CD14-positive monocyte (primary cell): ENCODE data around the gene EZH1. TPM values are rescaled to one million over a fixed set of nuclear protein-coding genes. Genes with fewer than 3 reads are reported as not detected.
A peak's percentile ranks its signal among the peaks of the same experiment; 100 is the strongest.

Experiments
- DNase-seq, 3 donors: peaks; one replicate each; pipeline ENCODE4 v3.0.0-alpha.2; 2011 to 2022
- H2AFZ ChIP-seq: 2 replicates; pipeline ENCODE4 v1.6.0; 2012; ENCODE audit warnings: mild to moderate bottlenecking, low read depth, low read length, inconsistent platforms; ENCODE audit not compliant: insufficient read depth, poor library complexity, severe bottlenecking
- H3K27ac ChIP-seq, 2 donors: 1 replicate in 1 of 2; 2 replicates in 1 of 2; pipeline ENCODE4 v1.5.1; 2012 to 2013; ENCODE audit warnings: low read length in 2 of 2, control low read depth in 1 of 2, inconsistent platforms in 1 of 2, low read depth in 1 of 2, mild to moderate bottlenecking in 1 of 2
- H3K27me3 ChIP-seq, 2 donors: one replicate each; pipeline versions ENCODE4 v1.6.0 to v1.6.1; 2011 to 2013; ENCODE audit warnings: low read length in 2 of 2; ENCODE audit not compliant: control insufficient read depth in 2 of 2, insufficient read depth in 2 of 2
- H3K36me3 ChIP-seq, 2 donors: replicated peaks in 1 of 2; 1 replicate in 1 of 2; 2 replicates in 1 of 2; pipeline versions ENCODE4 v1.5.1 to v1.6.1; 2012 to 2013; ENCODE audit warnings: low read length in 2 of 2, control low read depth in 1 of 2, inconsistent platforms in 1 of 2, mild to moderate bottlenecking in 1 of 2; ENCODE audit not compliant: insufficient read depth in 2 of 2, control insufficient read depth in 1 of 2
- H3K4me1 ChIP-seq, 2 donors: 1 replicate in 1 of 2; 2 replicates in 1 of 2; pipeline versions ENCODE4 v1.5.1 to v1.6.1; 2012 to 2013; ENCODE audit warnings: low read length in 2 of 2, control low read depth in 1 of 2, inconsistent platforms in 1 of 2, mild to moderate bottlenecking in 1 of 2, moderate library complexity in 1 of 2; ENCODE audit not compliant: insufficient read depth in 2 of 2, control insufficient read depth in 1 of 2
- H3K4me2 ChIP-seq: replicated peaks from 2 replicates; pipeline ENCODE3; 2012; ENCODE audit warnings: low read length, moderate library complexity, mild to moderate bottlenecking; ENCODE audit not compliant: poor library complexity, severe bottlenecking; ENCODE audit errors: extremely low read depth
- H3K4me3 ChIP-seq, 3 experiments: fragments of 200-600 bp in 1 of 3; sonication (generic) in 1 of 3; replicated peaks in 1 of 3; 1 replicate in 2 of 3; 2 replicates in 1 of 3; pipeline ENCODE4 v1.5.1; 2011 to 2013; ENCODE audit warnings: low read length in 3 of 3, mild to moderate bottlenecking in 3 of 3, control low read depth in 2 of 3, low read depth in 2 of 3, inconsistent platforms in 1 of 3, moderate library complexity in 1 of 3
- H3K79me2 ChIP-seq: 2 replicates; pipeline ENCODE4 v1.6.0; 2012; ENCODE audit warnings: mild to moderate bottlenecking, control low read depth, inconsistent platforms, low read length, moderate library complexity; ENCODE audit not compliant: insufficient read depth
- H3K9ac ChIP-seq: 2 replicates; pipeline ENCODE4 v1.6.0; 2017; ENCODE audit warnings: low read length, mild to moderate bottlenecking; ENCODE audit not compliant: insufficient read depth, poor library complexity, severe bottlenecking
- H3K9me3 ChIP-seq, 2 donors: replicated peaks in 1 of 2; 1 replicate in 1 of 2; 2 replicates in 1 of 2; pipeline versions ENCODE4 v1.5.1 to v1.6.1; 2012 to 2013; ENCODE audit warnings: low read length in 2 of 2, control low read depth in 1 of 2; ENCODE audit not compliant: control insufficient read depth in 1 of 2, insufficient read depth in 1 of 2
- H4K20me1 ChIP-seq: 2 replicates; pipeline ENCODE4 v1.6.0; 2012; ENCODE audit warnings: mild to moderate bottlenecking, low read length, control low read depth, moderate library complexity; ENCODE audit not compliant: insufficient read depth
- H3K27ac Mint-ChIP-seq, 7 donors: one replicate each; pipeline ENCODE4 v1.8.0; 2020; ENCODE audit warnings: mild to moderate bottlenecking in 7 of 7, mixed read lengths in 7 of 7, moderate library complexity in 6 of 7, inconsistent platforms in 2 of 7
- H3K27me3 Mint-ChIP-seq, 3 donors: one replicate each; pipeline ENCODE4 v1.8.0; 2021 to 2022; ENCODE audit warnings: low read depth in 3 of 3, mild to moderate bottlenecking in 3 of 3, mixed read lengths in 3 of 3, moderate library complexity in 3 of 3, inconsistent platforms in 1 of 3
- H3K36me3 Mint-ChIP-seq, 2 donors: one replicate each; pipeline ENCODE4 v1.8.0; 2020; ENCODE audit warnings: mixed read lengths in 2 of 2, inconsistent platforms in 1 of 2, mild to moderate bottlenecking in 1 of 2
- H3K4me1 Mint-ChIP-seq: one replicate; pipeline ENCODE4 v1.8.0; 2020; ENCODE audit warnings: mild to moderate bottlenecking, mixed read lengths
- H3K4me3 Mint-ChIP-seq, 2 donors: one replicate each; pipeline ENCODE4 v1.8.0; 2020; ENCODE audit warnings: mild to moderate bottlenecking in 2 of 2, mixed read lengths in 2 of 2, moderate library complexity in 1 of 2
- H3K9me3 Mint-ChIP-seq, 7 donors: one replicate each; pipeline ENCODE4 v1.8.0; 2020 to 2022; ENCODE audit warnings: mixed read lengths in 7 of 7, mild to moderate bottlenecking in 6 of 7, moderate library complexity in 6 of 7, inconsistent platforms in 2 of 7
- CTCF ChIP-seq: fragments of 200-600 bp; IDR thresholded peaks from one replicate; pipeline ENCODE4 v1.8.0; 2022; ENCODE audit warnings: antibody characterized with exemption, mild to moderate bottlenecking
- WGBS: methylation state at CpG from one replicate; pipeline ENCODE4 v1.1.5; 2013; ENCODE audit warnings: missing lambda C conversion rate; ENCODE audit not compliant: insufficient coverage; 5-methylcytosine and 5-hydroxymethylcytosine counted together
- intact Hi-C, 2 donors: fragments of 100-400 bp; cut with micrococcal nuclease; formaldehyde crosslinking; loops; one replicate each; pipeline versions ENCODE4 v1.15.0 to v1.15.1; 2023
- polyA plus RNA-seq, 3 donors: library from polyadenylated mRNA; depleted of rRNA in 1 of 3; unstranded in 2 of 3; stranded (reverse) in 1 of 3; fragments of 300-500 nt in 2 of 3; fragments of >200 nt in 1 of 3; fragmentation: Illumina TruSeq in 2 of 3; gene quantifications; 1 replicate in 2 of 3; 2 replicates in 1 of 3; pipeline ENCODE4 v1.2.3, GENCODE V29; 2012 to 2021

EZH1 gene
- polyA plus RNA-seq, 3 donors = 12.3 to 169 (median 17.8) TPM

- Histone ChIP-seq H3K36me3 (no peaks in the 10 kb centered on the region), H3K79me2 (no peaks in the 10 kb centered on the region), H3K9ac (no peak overlapping the region), H3K9me3 (no peaks in the 10 kb centered on the region), H2AFZ (no peak overlapping the region), H3K4me3 (no peak overlapping the region), H3K27ac (no peak overlapping the region), H4K20me1 (no peaks in the 10 kb centered on the region), H3K4me2 (no peak overlapping the region), H3K27me3 (no peaks in the 10 kb centered on the region), H3K4me1 (no peaks in the 10 kb centered on the region)
- WGBS = 91% methylated on average over 8 of the region's 10 CpGs
- peak overlapping the region in 1 of 7 donors; percentile 37 for H3K27ac Mint-ChIP-seq
- H3K4me1 Mint-ChIP-seq = no peaks in the 10 kb centered on the region
- no peak for TF ChIP-seq CTCF
- no peaks in the 10 kb centered on the region for H3K9me3 Mint-ChIP-seq
- intact Hi-C loops = no loop called here
- H3K27me3 Mint-ChIP-seq = peaks cover 0 to 12% (median under 1%) of the 10 kb centered on the region in 3 donors
- H3K4me3 Mint-ChIP-seq = no peak overlapping the region
- DNase-seq = no peak
- peaks cover 0 to under 1% of the 10 kb centered on the region in 2 donors for H3K36me3 Mint-ChIP-seq
These were observed 54.2 kb downstream of the EZH1 start for GRCh38 chr17:42690596-42690995.

GRCh38 chr17:42687707-42688320 lies 57.0 kb downstream of the EZH1 start:
- no peak for DNase-seq
- Histone ChIP-seq H3K4me1 (peaks cover 5 to 11% of the 10 kb centered on the region in 2 donors), H3K36me3 (no peaks in the 10 kb centered on the region), H3K9ac (no peak overlapping the region), H3K4me2 (no peak overlapping the region), H3K9me3 (peaks cover 0 to 9% of the 10 kb centered on the region in 2 donors), H2AFZ (no peak overlapping the region), H3K79me2 (no peaks in the 10 kb centered on the region), H3K27ac (no peak overlapping the region), H4K20me1 (no peaks in the 10 kb centered on the region), H3K4me3 (no peak overlapping the region), H3K27me3 (peaks cover 14 to 17% of the 10 kb centered on the region in 2 donors)
- Mint-ChIP-seq H3K27me3 (peaks cover 24 to 36% (median 26%) of the 10 kb centered on the region in 3 donors), H3K36me3 (peaks cover 3% of the 10 kb centered on the region in 2 donors), H3K27ac (no peak overlapping the region), H3K4me3 (no peak overlapping the region), H3K9me3 (peaks cover 0 to 12% (median 4%) of the 10 kb centered on the region in 7 donors), H3K4me1 (peaks cover 11% of the 10 kb centered on the region)
- intact Hi-C loops = no loop called here
- 92% methylated on average over 25 of the region's 27 CpGs for WGBS
- TF ChIP-seq CTCF = no peak
